ENCODE measurements around the gene IFIT1B.

Gene IFIT1B

DNA sequence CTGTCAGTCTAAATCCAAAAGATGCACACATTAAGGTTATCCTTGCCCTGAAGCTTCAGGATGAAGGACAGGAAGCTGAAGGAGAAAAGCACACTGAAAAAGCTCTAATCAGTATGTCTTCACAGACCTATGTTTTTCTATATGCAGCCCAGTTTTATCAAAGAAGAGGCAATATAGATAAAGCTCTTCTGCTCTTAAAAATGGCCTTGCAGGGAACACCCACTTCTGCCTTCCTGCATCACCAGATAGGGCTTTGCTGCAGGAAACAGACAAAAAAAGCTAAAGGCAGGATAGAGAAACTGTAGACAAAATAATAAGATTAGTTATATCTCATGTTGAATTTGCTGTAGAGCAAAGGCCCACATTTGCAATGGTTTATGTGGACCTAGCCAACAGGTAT lies 14.9 kb upstream of the IFIT1B start:
- H3K36me3 Mint-ChIP-seq = no peaks in the 10 kb centered on the region
- no peaks in the 10 kb centered on the region for H3K27me3 Mint-ChIP-seq
- ATAC-seq = no peak
- no peak overlapping the region for H3K4me3 Mint-ChIP-seq
- H3K9me3 Mint-ChIP-seq = no peaks in the 10 kb centered on the region
- peaks cover 11% of the 10 kb centered on the region for H3K4me1 Mint-ChIP-seq
- H3K27ac Mint-ChIP-seq = no peak overlapping the region

DNA sequence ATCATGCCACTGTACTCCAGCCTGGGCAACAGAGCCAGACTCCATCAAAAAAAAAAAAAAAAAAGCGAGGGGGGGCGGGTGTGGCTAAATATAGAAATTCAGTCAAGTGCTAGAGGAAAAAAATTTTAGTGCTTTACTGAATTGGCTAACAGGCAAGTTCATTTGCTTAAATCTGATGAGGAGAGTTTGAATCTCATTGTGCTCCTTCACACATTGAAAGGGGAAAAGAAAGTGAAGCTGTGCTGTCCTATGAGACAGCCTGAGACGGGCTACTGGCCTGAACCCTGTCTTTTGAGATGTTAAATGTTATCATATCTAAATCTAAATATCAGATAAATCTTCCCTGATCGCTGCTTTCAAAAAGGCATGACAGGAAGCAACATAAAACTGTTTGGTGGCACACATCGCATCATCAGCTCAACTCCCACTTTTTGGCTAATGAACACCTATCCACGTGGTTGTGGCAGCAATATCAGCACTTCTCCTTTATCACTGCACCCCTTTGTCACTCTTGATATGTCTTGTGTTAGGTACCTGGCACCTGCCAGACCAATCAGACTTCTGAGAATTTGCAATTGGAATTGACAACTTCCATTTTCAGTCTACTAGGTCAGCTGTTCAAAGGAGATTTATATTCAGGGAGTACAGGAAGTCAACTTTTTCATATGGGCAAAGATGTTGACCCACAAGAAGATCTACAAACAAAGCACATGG lies 14.0 kb upstream of the IFIT1B start:
- Mint-ChIP-seq H3K4me1 (peaks cover 11% of the 10 kb centered on the region), H3K4me3 (no peak overlapping the region), H3K9me3 (no peaks in the 10 kb centered on the region), H3K36me3 (no peaks in the 10 kb centered on the region), H3K27me3 (no peaks in the 10 kb centered on the region), H3K27ac (peak overlapping the region; percentile 17)
- no peak for ATAC-seq

DNA sequence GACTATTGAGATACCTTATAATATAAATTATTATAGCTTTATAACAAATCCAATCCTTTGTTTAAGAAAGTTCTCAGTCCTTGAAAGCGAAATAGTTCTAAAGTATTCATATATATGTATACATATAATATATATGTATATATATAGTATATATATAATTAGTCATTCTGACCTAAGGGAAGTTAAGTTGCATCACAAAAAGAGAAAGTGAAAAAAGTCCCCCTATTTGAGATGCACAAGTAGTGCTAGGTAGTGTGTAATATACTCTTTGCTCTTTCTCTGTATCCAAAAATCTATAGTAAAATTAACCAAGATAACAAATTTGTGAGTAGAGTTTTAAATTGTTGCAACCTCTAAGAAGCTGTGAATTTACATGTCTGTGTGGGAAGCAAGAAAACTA lies 13.3 kb upstream of the IFIT1B start:
- Mint-ChIP-seq H3K9me3 (no peaks in the 10 kb centered on the region), H3K4me3 (no peak overlapping the region), H3K27ac (peak overlapping the region; percentile 17), H3K27me3 (no peaks in the 10 kb centered on the region), H3K36me3 (no peaks in the 10 kb centered on the region), H3K4me1 (peaks cover 11% of the 10 kb centered on the region)
- ATAC-seq = no peak

DNA sequence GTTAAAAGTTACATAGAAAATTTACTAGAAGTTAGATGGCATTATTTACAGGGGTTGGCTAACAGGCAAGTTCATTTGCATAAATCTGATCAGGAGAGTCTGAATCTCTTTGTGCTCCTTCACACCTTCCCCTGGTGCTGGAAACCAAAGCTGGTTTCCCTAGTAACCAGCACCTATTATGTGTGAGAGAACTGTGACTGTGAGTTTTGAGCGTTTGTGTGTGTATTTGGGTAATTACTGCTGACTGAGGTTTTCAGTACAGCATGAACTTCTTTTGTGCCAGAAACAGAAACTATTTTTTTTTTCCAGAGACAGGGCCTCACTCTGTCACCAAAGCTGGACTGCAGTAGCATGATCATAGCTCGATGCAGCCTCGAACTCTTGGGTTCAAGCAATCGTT lies 10.3 kb upstream of the IFIT1B start:
- Mint-ChIP-seq H3K4me3 (no peak overlapping the region), H3K36me3 (no peaks in the 10 kb centered on the region), H3K9me3 (no peaks in the 10 kb centered on the region), H3K4me1 (peaks cover 11% of the 10 kb centered on the region), H3K27ac (no peak overlapping the region), H3K27me3 (no peaks in the 10 kb centered on the region)
- ATAC-seq = no peak

DNA sequence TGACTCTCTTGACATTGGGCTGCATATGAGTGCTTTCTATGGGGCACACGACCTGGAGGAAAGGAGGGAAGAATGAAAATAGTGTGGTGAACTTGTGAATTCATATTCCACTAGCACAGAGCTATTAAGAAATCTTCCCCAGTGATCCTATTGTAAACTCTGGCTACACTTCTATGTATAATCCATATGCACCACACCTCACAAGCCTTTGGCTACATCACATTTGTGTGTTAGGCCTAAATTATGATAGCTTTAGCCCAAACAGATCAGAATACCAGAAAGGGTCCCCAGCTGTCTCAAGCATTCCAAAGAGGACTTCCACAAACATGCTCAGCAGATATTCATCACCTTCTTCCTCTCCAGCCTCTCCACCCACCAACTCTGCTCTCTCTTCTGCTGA lies 9.7 kb upstream of the IFIT1B start:
- Mint-ChIP-seq H3K36me3 (no peaks in the 10 kb centered on the region), H3K9me3 (no peaks in the 10 kb centered on the region), H3K4me1 (peaks cover 11% of the 10 kb centered on the region), H3K27ac (no peak overlapping the region), H3K27me3 (no peaks in the 10 kb centered on the region), H3K4me3 (no peak overlapping the region)
- no peak for ATAC-seq

DNA sequence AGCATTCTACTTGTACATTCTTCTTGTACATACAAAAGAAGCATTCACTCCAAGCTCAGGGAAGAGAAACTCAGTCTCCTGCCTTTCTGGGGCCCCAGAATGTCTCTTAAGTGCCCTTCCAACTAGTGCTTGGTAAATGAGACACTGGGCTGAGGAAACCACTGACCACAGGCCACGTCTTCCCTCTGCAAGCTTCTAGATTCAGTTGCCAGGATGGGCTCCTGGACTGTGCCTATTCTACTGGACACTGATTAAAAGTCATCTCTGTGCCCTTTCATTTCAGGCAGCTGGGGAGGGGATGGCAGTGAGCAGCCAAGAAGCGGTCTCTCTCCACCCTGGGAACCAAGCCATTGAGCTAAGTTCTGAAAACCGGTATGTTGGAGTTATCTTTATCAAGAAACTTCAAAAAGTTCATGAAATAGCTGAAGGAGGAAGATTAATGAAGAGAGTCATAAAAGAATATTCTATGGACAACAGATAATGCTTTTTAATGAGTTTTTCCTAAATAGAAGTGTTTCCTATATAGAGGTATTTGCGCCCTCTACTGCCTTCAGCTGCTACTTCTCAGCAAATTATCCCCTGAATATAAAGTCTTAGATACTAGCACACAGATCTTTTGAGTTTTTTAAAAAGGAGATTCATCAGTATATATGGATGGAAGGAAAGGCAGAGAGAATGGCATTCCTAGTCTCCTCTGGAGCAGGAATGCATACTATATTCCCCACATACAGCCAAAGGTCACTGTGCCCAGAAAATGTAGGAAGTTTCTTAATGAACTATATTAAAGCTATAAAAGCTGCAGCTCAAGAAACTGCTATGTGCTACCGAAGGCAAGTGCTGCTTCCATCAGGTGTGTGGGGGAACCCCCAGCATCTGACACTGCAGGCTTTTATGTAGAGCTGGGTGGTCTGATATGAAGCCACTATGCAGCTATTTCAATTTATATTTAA lies 8.4 kb upstream of the IFIT1B start:
- Mint-ChIP-seq H3K36me3 (no peaks in the 10 kb centered on the region), H3K9me3 (no peaks in the 10 kb centered on the region), H3K27me3 (no peaks in the 10 kb centered on the region), H3K27ac (no peak overlapping the region), H3K4me1 (peaks cover 5% of the 10 kb centered on the region), H3K4me3 (no peak overlapping the region)
- ATAC-seq = no peak

DNA sequence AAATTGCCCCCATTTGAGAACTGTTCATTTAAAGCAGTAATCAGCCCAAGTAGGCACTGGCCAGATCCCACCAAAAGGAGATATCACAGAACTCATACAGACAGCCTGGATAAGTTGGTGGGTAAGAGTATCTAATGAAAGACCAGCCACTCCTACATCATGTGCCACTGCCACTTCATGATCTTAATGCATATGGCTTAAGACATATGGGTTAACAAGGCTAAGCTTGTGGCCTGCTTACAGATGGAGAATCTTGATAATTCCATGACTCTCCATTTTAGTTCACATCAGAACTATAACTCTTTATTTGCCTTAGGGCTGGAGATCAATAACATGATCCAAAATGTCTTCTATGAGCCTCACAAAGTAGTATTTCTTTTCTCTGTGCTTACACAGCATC lies 6.8 kb upstream of the IFIT1B start:
- Mint-ChIP-seq H3K27me3 (no peaks in the 10 kb centered on the region), H3K9me3 (no peaks in the 10 kb centered on the region), H3K36me3 (no peaks in the 10 kb centered on the region), H3K4me3 (no peak overlapping the region), H3K27ac (no peak overlapping the region), H3K4me1 (peaks cover 5% of the 10 kb centered on the region)
- no peak for ATAC-seq

DNA sequence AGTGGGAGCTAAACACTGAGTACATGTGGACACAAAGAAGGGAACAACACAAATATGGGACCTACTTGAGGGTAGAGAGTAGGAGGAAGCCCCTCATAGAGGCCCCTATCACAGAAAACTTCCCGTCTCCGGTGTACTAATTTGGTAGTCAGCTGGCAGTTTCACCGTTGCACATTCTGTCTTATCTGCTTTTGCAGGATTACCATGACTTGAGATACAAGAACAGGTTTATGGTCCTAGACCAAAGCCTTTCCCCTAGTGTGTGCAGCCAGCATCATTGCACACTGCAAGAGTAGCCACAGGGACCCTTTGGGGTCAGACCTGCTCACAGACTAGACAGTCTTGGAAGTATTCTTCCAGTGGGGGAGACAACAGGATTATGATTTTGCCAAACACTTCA lies 5.9 kb upstream of the IFIT1B start:
- no peak for ATAC-seq
- Mint-ChIP-seq H3K36me3 (no peaks in the 10 kb centered on the region), H3K4me1 (peaks cover 5% of the 10 kb centered on the region), H3K9me3 (no peaks in the 10 kb centered on the region), H3K27ac (no peak overlapping the region), H3K27me3 (no peaks in the 10 kb centered on the region), H3K4me3 (no peak overlapping the region)

DNA sequence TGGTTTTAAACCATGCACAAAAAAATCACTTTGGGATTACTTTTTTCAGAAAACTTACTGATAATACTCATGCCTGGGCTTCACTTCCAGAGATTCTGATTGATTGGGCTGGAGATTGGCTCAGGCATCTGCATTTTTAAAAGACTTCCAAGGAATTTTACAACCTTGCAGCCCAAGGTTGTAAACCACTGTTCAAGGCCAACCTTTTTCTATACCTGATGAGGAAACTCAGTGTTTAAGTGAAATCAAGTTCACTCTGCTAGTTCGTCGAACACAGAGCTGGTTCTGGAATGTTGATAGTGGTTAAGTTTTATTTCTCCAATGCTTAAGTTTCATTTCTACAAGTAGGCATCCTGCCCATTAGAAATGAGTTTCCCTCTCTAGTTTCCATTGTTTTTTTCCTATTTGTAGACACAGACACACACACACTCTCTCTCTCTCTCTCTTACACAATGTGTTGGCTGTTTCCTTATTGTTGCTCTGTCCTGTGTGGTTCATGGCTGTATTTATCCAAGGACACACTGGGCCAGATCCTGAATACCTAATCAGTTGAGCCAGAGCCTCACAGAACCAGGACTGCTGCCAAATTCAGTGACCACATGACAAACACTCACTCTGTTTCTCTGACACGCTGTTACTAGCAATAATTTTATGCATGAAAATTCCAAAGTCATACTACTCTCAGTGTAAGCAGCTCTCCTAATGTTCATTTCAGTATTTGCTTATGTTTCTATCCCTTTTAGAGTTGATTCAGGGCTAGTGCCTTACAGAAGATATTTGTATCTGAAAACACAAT lies 3.7 kb upstream of the IFIT1B start:
- no peaks in the 10 kb centered on the region for H3K27me3 Mint-ChIP-seq
- no peaks in the 10 kb centered on the region for H3K4me1 Mint-ChIP-seq
- H3K9me3 Mint-ChIP-seq = no peaks in the 10 kb centered on the region
- no peaks in the 10 kb centered on the region for H3K36me3 Mint-ChIP-seq
- H3K27ac Mint-ChIP-seq = no peak overlapping the region
- H3K4me3 Mint-ChIP-seq = no peak overlapping the region
- ATAC-seq = no peak

DNA sequence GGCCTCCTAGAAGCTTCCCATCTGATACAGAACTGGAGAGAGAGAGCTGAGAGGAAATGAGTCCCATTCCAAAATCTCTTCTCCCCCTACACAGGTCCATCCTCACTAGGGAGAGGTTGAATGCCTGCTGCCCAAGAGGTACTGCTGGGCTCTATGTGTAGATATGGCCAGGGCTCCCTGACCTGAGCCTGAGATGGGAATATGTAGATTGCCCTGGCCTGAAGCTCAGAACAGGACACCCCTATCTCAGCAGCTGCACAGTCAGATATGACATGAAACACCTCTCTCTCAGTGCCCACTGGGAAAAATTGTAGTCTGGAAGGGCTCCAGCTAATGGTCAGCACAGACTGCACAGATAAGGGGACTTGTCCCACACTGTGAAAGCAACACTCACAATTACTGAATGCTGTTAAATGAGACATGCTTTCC lies 3.1 kb upstream of the IFIT1B start:
- Mint-ChIP-seq H3K27ac (no peak overlapping the region), H3K9me3 (no peaks in the 10 kb centered on the region), H3K4me3 (no peak overlapping the region), H3K36me3 (no peaks in the 10 kb centered on the region), H3K27me3 (no peaks in the 10 kb centered on the region), H3K4me1 (no peaks in the 10 kb centered on the region)
- no peak for ATAC-seq

DNA sequence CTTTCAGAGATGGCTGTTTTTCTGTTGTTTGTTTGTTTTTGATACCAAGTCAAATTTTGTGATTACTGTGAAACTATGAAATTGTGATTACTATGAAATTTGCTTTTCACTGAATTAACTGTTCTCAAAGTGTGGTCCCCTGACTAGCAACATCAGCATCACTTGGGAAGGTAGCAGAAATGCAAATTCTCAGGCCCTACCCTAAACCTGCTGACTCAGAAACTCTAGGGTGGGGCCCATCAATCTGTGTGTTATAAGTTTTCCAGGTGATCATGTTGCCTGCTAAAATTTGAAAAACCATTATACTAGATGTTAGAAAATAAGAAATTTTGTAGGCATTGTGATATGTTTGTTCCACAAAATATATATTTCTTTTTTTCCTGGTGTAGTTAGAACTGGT lies 1.2 kb downstream of the IFIT1B start:
- no peaks in the 10 kb centered on the region for H3K36me3 Mint-ChIP-seq
- no peaks in the 10 kb centered on the region for H3K27me3 Mint-ChIP-seq
- no peak overlapping the region for H3K27ac Mint-ChIP-seq
- no peaks in the 10 kb centered on the region for H3K9me3 Mint-ChIP-seq
- no peak overlapping the region for H3K4me3 Mint-ChIP-seq
- H3K4me1 Mint-ChIP-seq = peaks cover 10% of the 10 kb centered on the region
- ATAC-seq = no peak

DNA sequence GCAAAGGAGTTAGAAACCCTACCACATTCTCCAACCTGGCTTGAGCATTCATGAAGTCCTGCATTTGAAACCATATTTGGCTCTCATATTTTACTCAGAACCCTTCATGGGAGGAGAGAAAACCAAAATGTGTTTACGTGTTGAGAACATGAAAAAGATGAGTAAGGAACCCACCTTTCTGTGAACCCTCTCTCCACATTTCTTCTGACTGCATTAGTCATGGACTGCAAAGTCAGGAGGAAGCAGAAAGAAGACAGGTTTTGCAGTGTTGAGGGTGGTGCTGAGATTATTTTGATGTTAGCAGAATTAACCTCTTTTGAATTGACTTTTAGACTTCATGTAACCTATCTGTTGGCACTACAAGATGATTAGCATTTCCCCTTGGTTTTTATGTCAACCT lies 4.9 kb downstream of the IFIT1B start:
- Mint-ChIP-seq H3K27me3 (no peaks in the 10 kb centered on the region), H3K9me3 (no peaks in the 10 kb centered on the region), H3K4me3 (no peak overlapping the region), H3K36me3 (no peaks in the 10 kb centered on the region), H3K4me1 (peaks cover 22% of the 10 kb centered on the region), H3K27ac (no peak overlapping the region)
- ATAC-seq = no peak

DNA sequence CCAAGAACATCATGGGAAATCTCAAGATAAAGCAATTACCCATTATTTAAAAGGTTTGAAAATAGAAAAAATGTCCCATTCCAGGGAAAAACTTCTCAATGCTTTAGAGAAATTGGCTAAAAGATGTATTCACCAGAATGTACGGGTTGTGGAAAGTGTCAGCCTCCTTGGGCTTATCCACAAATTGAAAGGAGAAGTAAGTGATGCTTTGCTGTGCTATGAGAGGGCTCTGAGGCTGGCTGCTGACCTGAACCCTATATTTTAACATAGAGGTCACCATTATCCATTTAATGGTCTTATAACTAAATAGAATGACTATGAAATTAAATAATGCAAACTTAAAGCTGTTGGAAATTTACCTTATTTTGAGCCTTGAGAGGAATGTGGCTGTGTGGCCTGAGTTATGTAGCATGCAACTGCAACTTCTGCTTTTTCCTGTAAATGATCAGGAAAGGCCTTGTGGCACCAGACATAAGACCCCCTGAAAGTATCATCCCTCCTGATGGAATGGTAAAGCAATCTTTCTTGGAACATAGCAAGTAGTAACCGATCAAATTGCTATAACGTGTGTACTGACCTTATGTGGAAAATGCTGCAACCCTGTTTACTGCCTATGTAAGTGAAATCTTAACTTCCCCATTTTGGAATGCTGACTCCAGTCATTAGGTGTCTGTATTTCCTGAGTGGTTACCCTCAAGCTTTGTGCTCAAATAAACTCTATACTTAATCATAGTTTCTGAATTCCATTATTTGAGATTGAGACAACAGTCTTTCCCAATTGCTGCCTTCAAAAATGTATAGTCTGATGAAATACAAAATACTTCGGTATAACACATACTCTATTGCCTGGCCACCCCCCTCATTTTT lies 6.9 kb downstream of the IFIT1B start:
- H3K27ac Mint-ChIP-seq = peak overlapping the region; percentile 42
- ATAC-seq = peak; percentile 77

DNA sequence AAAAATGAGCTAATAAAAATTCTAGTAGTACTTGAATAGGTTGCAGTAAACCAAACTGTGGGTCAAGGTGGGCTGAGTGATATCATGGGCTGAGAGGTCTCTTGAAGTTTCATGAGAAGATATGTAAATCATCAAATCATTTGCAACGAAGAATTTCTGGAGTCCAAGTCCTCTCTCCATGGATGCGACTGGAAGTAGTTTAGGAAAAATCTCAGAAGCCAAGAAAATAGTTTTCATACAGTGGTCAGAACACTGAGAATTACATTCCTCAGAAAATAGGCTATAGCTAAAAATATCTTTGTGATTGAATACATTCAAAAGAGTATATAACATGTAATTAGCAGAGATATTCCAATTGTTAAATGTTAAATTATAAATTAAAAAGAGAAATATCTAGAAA lies 10.9 kb downstream of the IFIT1B start:
- Mint-ChIP-seq H3K9me3 (no peaks in the 10 kb centered on the region), H3K4me1 (peaks cover 31% of the 10 kb centered on the region), H3K36me3 (no peaks in the 10 kb centered on the region), H3K4me3 (no peak overlapping the region), H3K27me3 (no peaks in the 10 kb centered on the region), H3K27ac (no peak overlapping the region)
- ATAC-seq = no peak

More for the DNA sequence above, 6.9 kb downstream of the IFIT1B start:
- H3K4me1 Mint-ChIP-seq = peaks cover 22% of the 10 kb centered on the region
- no peaks in the 10 kb centered on the region for H3K27me3 Mint-ChIP-seq
- no peaks in the 10 kb centered on the region for H3K9me3 Mint-ChIP-seq
- no peak overlapping the region for H3K4me3 Mint-ChIP-seq
- no peaks in the 10 kb centered on the region for H3K36me3 Mint-ChIP-seq

Data from stimulated activated memory B cell treated with anti-CD40 and anti-IgM and Interleukin-4, amounts not matched to agents 10 μg/mL and 1 μg/mL and 100 μg/mL, for 72 hours (primary cell).